ENCODE measurements around the gene GH2. TPM values are rescaled to one million over a fixed set of nuclear protein-coding genes. Genes with fewer than 3 reads are reported as not detected.
"Not testable (repeated sequence)": the region's sequence is repeated elsewhere in the genome, so short reads cannot be mapped to it uniquely, and the experiment has no call there.

The GH2 gene
- not detected for polyA plus RNA-seq (2013, experiment 1 of 4)
- not detected for polyA plus RNA-seq (2013, experiment 2 of 4)
- polyA plus RNA-seq (2013, experiment 3 of 4), result not detected
- 0.20 TPM for polyA plus RNA-seq (2013, experiment 4 of 4)

- H3K36me3 ChIP-seq (ENCODE audit: control insufficient read depth, insufficient read depth, low read length), result no peaks in the 10 kb centered on the region
- H3K9me3 ChIP-seq (ENCODE audit: control insufficient read depth, low read length), result no peaks in the 10 kb centered on the region
- H3K4me3 ChIP-seq (ENCODE audit: insufficient read depth, low read depth, low read length), result no peak within 1 kb of the TSS
- H3K27ac ChIP-seq (ENCODE audit: insufficient read depth, low read depth, low read length, poor library complexity, severe bottlenecking), result no peak within 1 kb of the TSS
- H3K4me1 ChIP-seq (ENCODE audit: control insufficient read depth, insufficient read depth, low read length), result no peaks in the 10 kb centered on the region
- 65 to 66% methylated on average over 10 to 11 of the region's 15 CpGs for WGBS, 2 experiments
- H3K27me3 ChIP-seq (ENCODE audit: control insufficient read depth, insufficient read depth, low read length, poor library complexity, severe bottlenecking), result no peaks in the 10 kb centered on the region
Observed at GRCh38 chr17:63881935-63882601, at the start of gene GH2. Gene GH2, minus strand, starts transcription at chr17:63881944. Its CDS starts 143 bp downstream, at chr17:63881801.

GRCh38 chr17:63930951-63931575 lies 49.3 kb upstream of the GH2 start:
- H3K27me3 ChIP-seq (ENCODE audit: control insufficient read depth, insufficient read depth, low read length, poor library complexity, severe bottlenecking), result no peaks in the 10 kb centered on the region
- no peaks in the 10 kb centered on the region for H3K36me3 ChIP-seq (ENCODE audit: control insufficient read depth, insufficient read depth, low read length)
- H3K9me3 ChIP-seq (ENCODE audit: control insufficient read depth, low read length), result no peaks in the 10 kb centered on the region
- no peak overlapping the region for H3K4me3 ChIP-seq (ENCODE audit: insufficient read depth, low read depth, low read length)
- WGBS, 2 experiments, result 72 to 78% methylated on average over 16 of the region's 16 CpGs
- H3K27ac ChIP-seq (ENCODE audit: insufficient read depth, low read depth, low read length, poor library complexity, severe bottlenecking), result no peak overlapping the region
- H3K4me1 ChIP-seq (ENCODE audit: control insufficient read depth, insufficient read depth, low read length), result peaks cover 3% of the 10 kb centered on the region

GRCh38 chr17:63929860-63930766 lies 48.4 kb upstream of the GH2 start:
- WGBS, 2 experiments, result 93 to 94% methylated on average over 24 of the region's 24 CpGs
- Histone ChIP-seq H3K9me3 (ENCODE audit: control insufficient read depth, low read length) (no peaks in the 10 kb centered on the region), H3K4me1 (ENCODE audit: control insufficient read depth, insufficient read depth, low read length) (peaks cover 3% of the 10 kb centered on the region), H3K27ac (ENCODE audit: insufficient read depth, low read depth, low read length, poor library complexity, severe bottlenecking) (no peak overlapping the region), H3K4me3 (ENCODE audit: insufficient read depth, low read depth, low read length) (no peak overlapping the region), H3K36me3 (ENCODE audit: control insufficient read depth, insufficient read depth, low read length) (no peaks in the 10 kb centered on the region), H3K27me3 (ENCODE audit: control insufficient read depth, insufficient read depth, low read length, poor library complexity, severe bottlenecking) (no peaks in the 10 kb centered on the region)

- H3K27me3 ChIP-seq (ENCODE audit: control insufficient read depth, insufficient read depth, low read length, poor library complexity, severe bottlenecking), result no peaks in the 10 kb centered on the region
- peaks cover 3% of the 10 kb centered on the region for H3K4me1 ChIP-seq (ENCODE audit: control insufficient read depth, insufficient read depth, low read length)
- no peak overlapping the region for H3K4me3 ChIP-seq (ENCODE audit: insufficient read depth, low read depth, low read length)
- 93 to 95% methylated on average over 10 of the region's 10 CpGs for WGBS, 2 experiments
- no peaks in the 10 kb centered on the region for H3K36me3 ChIP-seq (ENCODE audit: control insufficient read depth, insufficient read depth, low read length)
- no peaks in the 10 kb centered on the region for H3K9me3 ChIP-seq (ENCODE audit: control insufficient read depth, low read length)
- H3K27ac ChIP-seq (ENCODE audit: insufficient read depth, low read depth, low read length, poor library complexity, severe bottlenecking), result no peak overlapping the region
Observed at GRCh38 chr17:63928966-63929695, 47.4 kb upstream of the GH2 start.

GRCh38 chr17:63928172-63928666 lies 46.5 kb upstream of the GH2 start:
- 81 to 83% methylated on average over 10 of the region's 10 CpGs for WGBS, 2 experiments
- H3K27me3 ChIP-seq (ENCODE audit: control insufficient read depth, insufficient read depth, low read length, poor library complexity, severe bottlenecking), result no peaks in the 10 kb centered on the region
- H3K4me3 ChIP-seq (ENCODE audit: insufficient read depth, low read depth, low read length), result no peak overlapping the region
- H3K9me3 ChIP-seq (ENCODE audit: control insufficient read depth, low read length), result no peaks in the 10 kb centered on the region
- no peaks in the 10 kb centered on the region for H3K36me3 ChIP-seq (ENCODE audit: control insufficient read depth, insufficient read depth, low read length)
- no peak overlapping the region for H3K27ac ChIP-seq (ENCODE audit: insufficient read depth, low read depth, low read length, poor library complexity, severe bottlenecking)
- peaks cover 3% of the 10 kb centered on the region for H3K4me1 ChIP-seq (ENCODE audit: control insufficient read depth, insufficient read depth, low read length)

- Histone ChIP-seq H3K9me3 (ENCODE audit: control insufficient read depth, low read length) (no peaks in the 10 kb centered on the region), H3K4me1 (ENCODE audit: control insufficient read depth, insufficient read depth, low read length) (peaks cover 3% of the 10 kb centered on the region), H3K36me3 (ENCODE audit: control insufficient read depth, insufficient read depth, low read length) (no peaks in the 10 kb centered on the region), H3K27me3 (ENCODE audit: control insufficient read depth, insufficient read depth, low read length, poor library complexity, severe bottlenecking) (no peaks in the 10 kb centered on the region), H3K27ac (ENCODE audit: insufficient read depth, low read depth, low read length, poor library complexity, severe bottlenecking) (no peak overlapping the region), H3K4me3 (ENCODE audit: insufficient read depth, low read depth, low read length) (no peak overlapping the region)
- 75 to 82% methylated on average over 8 of the region's 8 CpGs for WGBS, 2 experiments
Observed at GRCh38 chr17:63927464-63928171, 45.9 kb upstream of the GH2 start.

GRCh38 chr17:63926164-63926563 lies 44.4 kb upstream of the GH2 start:
- Histone ChIP-seq H3K27me3 (ENCODE audit: control insufficient read depth, insufficient read depth, low read length, poor library complexity, severe bottlenecking) (no peaks in the 10 kb centered on the region), H3K4me3 (ENCODE audit: insufficient read depth, low read depth, low read length) (no peak overlapping the region), H3K9me3 (ENCODE audit: control insufficient read depth, low read length) (no peaks in the 10 kb centered on the region), H3K27ac (ENCODE audit: insufficient read depth, low read depth, low read length, poor library complexity, severe bottlenecking) (no peak overlapping the region), H3K4me1 (ENCODE audit: control insufficient read depth, insufficient read depth, low read length) (no peaks in the 10 kb centered on the region), H3K36me3 (ENCODE audit: control insufficient read depth, insufficient read depth, low read length) (no peaks in the 10 kb centered on the region)
- 95 to 98% methylated on average over 2 of the region's 2 CpGs for WGBS, 2 experiments

GRCh38 chr17:63925615-63926014 lies 43.9 kb upstream of the GH2 start:
- Histone ChIP-seq H3K4me3 (ENCODE audit: insufficient read depth, low read depth, low read length) (no peak overlapping the region), H3K27me3 (ENCODE audit: control insufficient read depth, insufficient read depth, low read length, poor library complexity, severe bottlenecking) (no peaks in the 10 kb centered on the region), H3K4me1 (ENCODE audit: control insufficient read depth, insufficient read depth, low read length) (no peaks in the 10 kb centered on the region), H3K27ac (ENCODE audit: insufficient read depth, low read depth, low read length, poor library complexity, severe bottlenecking) (no peak overlapping the region), H3K9me3 (ENCODE audit: control insufficient read depth, low read length) (no peaks in the 10 kb centered on the region), H3K36me3 (ENCODE audit: control insufficient read depth, insufficient read depth, low read length) (no peaks in the 10 kb centered on the region)
- 88 to 90% methylated on average over 5 of the region's 5 CpGs for WGBS, 2 experiments

- WGBS, 2 experiments, result 94% methylated on average over 8 to 9 of the region's 9 CpGs
- not testable (repeated sequence) for H3K4me3 ChIP-seq (ENCODE audit: insufficient read depth, low read depth, low read length); H3K36me3 ChIP-seq (ENCODE audit: control insufficient read depth, insufficient read depth, low read length); H3K27ac ChIP-seq (ENCODE audit: insufficient read depth, low read depth, low read length, poor library complexity, severe bottlenecking); H3K4me1 ChIP-seq (ENCODE audit: control insufficient read depth, insufficient read depth, low read length); H3K9me3 ChIP-seq (ENCODE audit: control insufficient read depth, low read length); H3K27me3 ChIP-seq (ENCODE audit: control insufficient read depth, insufficient read depth, low read length, poor library complexity, severe bottlenecking)
Observed at GRCh38 chr17:63922402-63922801, 40.7 kb upstream of the GH2 start.

Measured in ectodermal cell (in vitro differentiated cells).